Activated naive CD4-positive, alpha-beta T cell treated with anti-CD3 and anti-CD28 coated beads, Interleukin-2, amount 10 ng/mL, durations not matched to agents 7 days and 5 days (primary cell): ENCODE measurements around the gene LRBA.
"Not testable (repeated sequence)": the region's sequence is repeated elsewhere in the genome, so short reads cannot be mapped to it uniquely, and the experiment has no call there.

Source experiments
- CTCF ChIA-PET: fragments of 350-600 bp; sonication (Branson Sonifier 250); formaldehyde crosslinking; loops from one replicate; lab custom pipeline; 2021; ENCODE audit warnings: antibody characterized with exemption; lab: Charles Lee
- DNase-seq: peaks from one replicate; pipeline ENCODE4 v3.0.0-alpha.2; 2020
- H3K27ac Mint-ChIP-seq: one replicate; pipeline ENCODE4 v1.8.0; 2021; ENCODE audit warnings: mild to moderate bottlenecking, moderate library complexity, mixed read lengths
- H3K27me3 Mint-ChIP-seq: one replicate; pipeline ENCODE4 v1.8.0; 2021; ENCODE audit warnings: mild to moderate bottlenecking, mixed read lengths
- H3K36me3 Mint-ChIP-seq: one replicate; pipeline ENCODE4 v1.8.0; 2021; ENCODE audit warnings: mixed read lengths
- H3K4me1 Mint-ChIP-seq: one replicate; pipeline ENCODE4 v1.8.0; 2021; ENCODE audit warnings: mixed read lengths
- H3K4me3 Mint-ChIP-seq: one replicate; pipeline ENCODE4 v1.8.0; 2021; ENCODE audit warnings: mild to moderate bottlenecking, moderate library complexity, mixed read lengths
- H3K9me3 Mint-ChIP-seq: one replicate; pipeline ENCODE4 v1.8.0; 2021; ENCODE audit warnings: mixed read lengths

The LRBA gene

DNA sequence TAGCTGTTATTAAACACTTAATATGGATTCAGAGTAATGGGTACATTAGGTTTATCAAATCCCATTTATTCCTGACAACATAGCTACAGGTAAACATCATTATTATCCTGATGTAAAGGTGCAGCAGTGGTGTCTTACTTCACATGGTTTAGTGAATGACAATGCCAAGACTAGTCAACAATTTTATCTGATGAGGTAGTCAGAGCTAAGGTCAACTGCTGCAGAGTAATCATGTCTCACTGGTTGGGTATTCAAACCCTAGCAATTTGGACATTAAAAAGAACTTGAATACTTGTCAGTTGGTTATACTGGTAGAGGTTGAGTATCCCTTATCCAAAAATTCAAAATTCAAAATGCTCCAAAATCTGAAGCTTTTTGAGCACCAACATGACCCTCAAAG is 315.5 kb downstream of the LRBA start:
- H3K36me3 Mint-ChIP-seq = no peaks in the 10 kb centered on the region
- CTCF ChIA-PET = no interaction called here
- no peak overlapping the region for H3K4me3 Mint-ChIP-seq
- no peaks in the 10 kb centered on the region for H3K4me1 Mint-ChIP-seq
- no peaks in the 10 kb centered on the region for H3K27me3 Mint-ChIP-seq
- DNase-seq = no peak
- no peak overlapping the region for H3K27ac Mint-ChIP-seq
- no peaks in the 10 kb centered on the region for H3K9me3 Mint-ChIP-seq

DNA sequence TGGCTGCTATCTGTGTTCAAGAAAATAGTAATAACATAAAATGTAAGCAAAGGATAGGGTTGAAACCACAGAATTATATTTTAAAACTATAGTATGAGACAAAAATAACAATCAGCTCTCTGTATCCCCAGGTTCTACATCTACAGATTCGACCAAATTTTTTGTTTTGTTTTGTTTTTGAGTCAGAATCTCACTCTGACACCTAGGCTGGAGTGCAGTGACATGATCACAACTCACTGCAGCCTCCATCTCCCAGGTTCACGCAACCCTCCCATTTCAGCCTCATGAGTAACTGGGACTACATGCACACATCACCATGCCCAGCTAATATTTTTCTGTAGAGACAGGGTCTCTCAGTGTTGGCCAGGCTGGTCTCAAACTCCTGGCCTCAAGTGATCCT is 319.9 kb downstream of the LRBA start:
- H3K4me1 Mint-ChIP-seq = no peaks in the 10 kb centered on the region
- no peak overlapping the region for H3K4me3 Mint-ChIP-seq
- no peaks in the 10 kb centered on the region for H3K27me3 Mint-ChIP-seq
- H3K9me3 Mint-ChIP-seq = no peaks in the 10 kb centered on the region
- CTCF ChIA-PET = no interaction called here
- H3K27ac Mint-ChIP-seq = no peak overlapping the region
- no peaks in the 10 kb centered on the region for H3K36me3 Mint-ChIP-seq
- DNase-seq = no peak

DNA sequence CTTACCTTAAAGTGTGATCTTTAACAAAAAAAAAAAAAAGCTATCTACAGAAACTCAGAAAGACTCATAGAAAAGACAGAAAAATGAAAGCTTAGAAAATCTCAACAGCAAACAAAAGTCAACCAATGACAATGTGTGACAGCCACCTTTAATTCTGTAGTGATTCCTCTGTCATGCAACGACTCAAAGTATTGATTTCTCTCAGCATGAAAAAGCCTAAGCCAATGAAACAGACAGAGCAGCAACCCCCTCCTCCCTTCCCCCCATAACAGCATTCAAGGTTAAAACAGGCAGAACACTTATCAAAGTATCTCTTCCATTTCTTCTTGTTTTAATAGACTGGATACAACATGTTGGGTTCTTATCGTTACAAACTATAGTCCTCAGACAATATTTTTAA is 320.6 kb downstream of the LRBA start:
- DNase-seq = no peak
- H3K27me3 Mint-ChIP-seq = no peaks in the 10 kb centered on the region
- H3K36me3 Mint-ChIP-seq = peaks cover 2% of the 10 kb centered on the region
- H3K4me1 Mint-ChIP-seq = no peaks in the 10 kb centered on the region
- H3K9me3 Mint-ChIP-seq = no peaks in the 10 kb centered on the region
- CTCF ChIA-PET = no interaction called here
- H3K4me3 Mint-ChIP-seq = no peak overlapping the region
- H3K27ac Mint-ChIP-seq = no peak overlapping the region

DNA sequence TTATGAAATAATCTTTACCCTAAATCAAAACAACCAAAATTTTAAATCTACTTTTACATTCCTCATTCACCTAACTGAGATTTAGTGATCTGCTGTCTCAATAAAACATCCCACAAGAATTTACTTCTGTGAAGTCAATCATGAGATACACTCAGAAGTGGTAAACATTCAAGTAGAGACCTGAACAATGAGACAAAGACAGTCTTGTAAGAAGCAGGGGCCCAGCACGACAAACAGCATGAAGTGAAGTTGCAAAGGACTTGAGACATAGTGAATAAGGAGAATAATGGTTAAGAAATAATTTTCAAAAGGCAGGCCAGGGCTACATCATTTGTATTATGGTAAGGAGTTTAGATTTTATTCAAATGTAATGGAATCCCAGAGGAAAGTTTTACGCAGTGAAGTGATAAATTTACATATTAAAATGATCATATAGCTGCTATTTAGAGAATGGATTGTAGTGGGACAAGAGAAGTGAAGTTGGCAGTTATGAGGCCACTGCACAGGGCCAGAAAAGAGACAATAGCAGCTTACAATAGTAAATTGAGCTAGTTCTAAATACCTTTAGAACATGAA is 331.2 kb downstream of the LRBA start:
- no peak for DNase-seq
- peaks cover 4% of the 10 kb centered on the region for H3K36me3 Mint-ChIP-seq
- CTCF ChIA-PET = no interaction called here
- no peaks in the 10 kb centered on the region for H3K4me1 Mint-ChIP-seq
- no peak overlapping the region for H3K4me3 Mint-ChIP-seq
- H3K27me3 Mint-ChIP-seq = no peaks in the 10 kb centered on the region
- H3K9me3 Mint-ChIP-seq = no peaks in the 10 kb centered on the region
- no peak overlapping the region for H3K27ac Mint-ChIP-seq

DNA sequence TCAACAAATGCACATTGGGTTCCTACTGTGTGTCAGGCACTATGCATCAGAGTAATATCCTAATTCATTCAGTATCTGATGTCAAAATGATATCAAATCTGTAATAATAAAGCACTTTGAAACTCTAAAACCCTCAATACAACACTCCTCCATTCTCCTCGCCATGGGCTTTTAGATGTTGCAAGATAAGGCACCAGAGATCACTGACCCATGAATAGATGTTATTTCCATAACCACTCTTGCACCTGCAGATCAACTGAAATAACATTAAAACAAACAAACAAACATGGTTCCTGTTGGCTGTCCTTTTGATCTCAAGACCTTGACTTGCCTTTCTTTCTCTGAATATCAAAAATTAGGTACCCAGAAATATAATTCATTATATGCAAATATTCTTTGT is 333.0 kb downstream of the LRBA start:
- Mint-ChIP-seq H3K36me3 (peaks cover 5% of the 10 kb centered on the region), H3K9me3 (no peaks in the 10 kb centered on the region), H3K4me1 (no peaks in the 10 kb centered on the region), H3K27ac (no peak overlapping the region), H3K4me3 (no peak overlapping the region), H3K27me3 (no peaks in the 10 kb centered on the region)
- DNase-seq = no peak
- CTCF ChIA-PET = no interaction called here

DNA sequence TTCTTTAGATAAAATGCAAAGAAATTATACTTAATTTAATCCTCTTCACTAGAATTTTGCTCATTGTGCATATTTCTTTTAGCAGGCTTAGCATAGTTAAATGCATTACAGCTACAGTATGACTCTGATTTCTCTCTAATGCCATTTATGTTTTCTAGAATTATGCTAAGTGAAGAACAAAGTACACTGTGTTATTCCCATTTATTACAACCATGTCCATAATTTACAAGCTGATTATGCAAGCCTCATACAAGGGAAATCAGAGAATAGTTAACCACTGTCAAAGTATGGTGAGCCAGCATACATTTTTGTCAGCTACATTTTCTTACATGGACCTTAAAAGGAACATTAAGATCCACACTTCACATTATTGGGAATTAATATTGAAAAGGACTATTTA is 334.0 kb downstream of the LRBA start:
- H3K27me3 Mint-ChIP-seq = no peaks in the 10 kb centered on the region
- no peaks in the 10 kb centered on the region for H3K9me3 Mint-ChIP-seq
- CTCF ChIA-PET = no interaction called here
- H3K4me1 Mint-ChIP-seq = no peaks in the 10 kb centered on the region
- H3K36me3 Mint-ChIP-seq = peaks cover 5% of the 10 kb centered on the region
- no peak for DNase-seq
- H3K27ac Mint-ChIP-seq = no peak overlapping the region
- no peak overlapping the region for H3K4me3 Mint-ChIP-seq

DNA sequence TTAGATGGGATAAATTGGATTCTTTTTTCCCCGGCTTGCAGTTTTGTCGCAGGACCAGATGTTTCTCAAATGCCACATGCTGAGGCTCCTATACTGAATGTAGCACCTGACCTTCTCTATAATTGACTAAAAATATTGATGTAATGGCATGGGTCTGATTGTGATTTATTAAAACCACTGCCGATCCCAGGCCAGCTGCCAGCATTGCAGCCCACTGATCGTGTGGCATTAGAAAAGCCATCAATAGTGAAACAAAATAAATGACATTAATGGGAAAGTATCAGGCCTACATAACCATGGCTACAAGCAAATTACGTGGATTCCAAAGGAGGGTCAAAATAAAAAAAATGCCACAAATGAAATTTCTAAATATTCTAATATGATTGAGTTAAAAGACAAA is 334.4 kb downstream of the LRBA start:
- DNase-seq = no peak
- H3K4me3 Mint-ChIP-seq = no peak overlapping the region
- H3K4me1 Mint-ChIP-seq = no peaks in the 10 kb centered on the region
- H3K36me3 Mint-ChIP-seq = peaks cover 5% of the 10 kb centered on the region
- CTCF ChIA-PET = no interaction called here
- H3K27me3 Mint-ChIP-seq = no peaks in the 10 kb centered on the region
- no peaks in the 10 kb centered on the region for H3K9me3 Mint-ChIP-seq
- no peak overlapping the region for H3K27ac Mint-ChIP-seq

DNA sequence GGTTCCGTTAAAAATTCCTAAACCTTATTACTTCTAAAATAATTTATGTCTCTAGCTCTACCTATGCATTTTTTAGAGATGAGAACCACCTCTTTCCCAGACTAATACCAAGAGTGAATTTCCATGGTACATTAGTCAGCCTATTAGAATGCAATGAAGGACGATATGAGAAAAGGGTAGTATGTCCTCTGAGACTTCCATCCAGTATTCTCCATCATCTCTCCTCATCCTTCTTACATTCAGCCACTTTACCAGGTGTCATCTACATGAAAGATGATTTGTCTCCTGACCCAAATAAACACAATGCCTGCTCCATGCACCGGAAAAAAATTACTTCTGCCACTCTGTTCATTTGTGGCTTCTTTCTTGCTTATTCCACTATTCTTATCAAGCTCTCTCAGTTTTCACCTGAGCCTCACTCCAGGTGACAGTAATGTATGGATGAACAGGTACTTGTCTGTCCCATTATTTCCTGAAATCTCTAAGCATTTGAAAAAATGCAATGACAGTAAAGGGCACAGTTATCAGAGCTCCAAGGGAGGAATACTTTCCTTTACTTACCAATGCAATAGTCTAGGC is 335.2 kb downstream of the LRBA start:
- Mint-ChIP-seq H3K27me3 (no peaks in the 10 kb centered on the region), H3K4me1 (no peaks in the 10 kb centered on the region), H3K4me3 (no peak overlapping the region), H3K36me3 (peaks cover 5% of the 10 kb centered on the region), H3K9me3 (no peaks in the 10 kb centered on the region), H3K27ac (no peak overlapping the region)
- CTCF ChIA-PET = no interaction called here
- DNase-seq = no peak

DNA sequence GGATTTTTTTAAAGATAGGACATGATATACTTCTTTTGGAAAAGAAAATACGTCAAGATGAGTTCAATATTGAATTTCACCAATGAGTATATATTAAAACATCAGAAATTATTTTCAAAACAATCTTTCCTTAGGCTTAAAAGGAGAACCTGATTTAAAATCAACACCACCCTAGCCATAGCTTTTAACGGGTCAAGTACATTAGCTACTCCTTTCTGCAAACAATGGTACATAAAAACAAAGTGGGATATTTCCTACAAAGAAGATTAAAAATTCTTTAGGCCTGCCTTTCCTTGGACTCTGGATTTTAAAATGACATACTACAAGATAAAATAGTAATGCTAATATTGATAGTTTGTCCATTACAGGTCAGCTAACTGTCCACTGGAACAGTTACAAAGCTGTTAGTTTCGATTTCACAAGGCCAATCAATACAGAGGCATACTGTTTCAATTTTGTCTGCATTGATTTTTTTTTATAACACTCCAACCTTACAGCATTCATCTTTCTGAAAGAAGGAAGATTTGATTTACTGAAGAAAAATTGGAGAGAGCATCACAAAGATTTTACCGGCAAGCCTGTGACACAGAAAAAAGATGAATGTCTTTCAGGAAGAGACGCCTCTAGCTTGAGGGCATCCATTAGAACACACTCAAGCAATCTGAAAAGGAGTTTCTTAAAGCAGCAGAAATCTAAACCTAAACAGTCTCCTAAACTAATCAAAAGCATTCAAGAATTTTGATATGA is 335.9 kb downstream of the LRBA start:
- CTCF ChIA-PET = no interaction called here
- peaks cover 5% of the 10 kb centered on the region for H3K36me3 Mint-ChIP-seq

DNA sequence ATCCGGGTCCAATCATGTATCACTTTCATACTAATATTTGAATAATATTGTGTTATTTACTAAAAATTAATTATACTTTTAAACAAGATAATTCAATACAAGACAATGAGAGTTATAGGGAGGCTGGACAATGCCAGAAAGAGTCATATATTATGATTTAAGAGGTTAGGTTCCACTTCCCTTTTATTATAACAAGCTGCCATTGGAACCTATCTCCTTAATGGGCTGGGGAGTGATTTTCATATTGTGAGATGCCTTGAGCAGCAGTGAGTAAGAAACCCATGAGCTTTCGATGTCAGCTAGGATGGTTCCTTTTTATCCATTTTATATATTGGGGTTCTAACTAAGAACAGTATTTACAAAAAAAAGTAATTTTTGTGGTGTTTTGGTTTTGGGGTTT is 341.3 kb downstream of the LRBA start:
- CTCF ChIA-PET = no interaction called here
- Mint-ChIP-seq H3K27ac (no peak overlapping the region), H3K4me3 (no peak overlapping the region), H3K9me3 (no peaks in the 10 kb centered on the region), H3K27me3 (no peaks in the 10 kb centered on the region), H3K36me3 (peaks cover 2% of the 10 kb centered on the region), H3K4me1 (no peaks in the 10 kb centered on the region)
- no peak for DNase-seq

More for the DNA sequence above, 335.9 kb downstream of the LRBA start:
- no peaks in the 10 kb centered on the region for H3K9me3 Mint-ChIP-seq
- H3K4me3 Mint-ChIP-seq = no peak overlapping the region
- no peak overlapping the region for H3K27ac Mint-ChIP-seq
- DNase-seq = no peak
- H3K27me3 Mint-ChIP-seq = no peaks in the 10 kb centered on the region
- no peaks in the 10 kb centered on the region for H3K4me1 Mint-ChIP-seq

DNA sequence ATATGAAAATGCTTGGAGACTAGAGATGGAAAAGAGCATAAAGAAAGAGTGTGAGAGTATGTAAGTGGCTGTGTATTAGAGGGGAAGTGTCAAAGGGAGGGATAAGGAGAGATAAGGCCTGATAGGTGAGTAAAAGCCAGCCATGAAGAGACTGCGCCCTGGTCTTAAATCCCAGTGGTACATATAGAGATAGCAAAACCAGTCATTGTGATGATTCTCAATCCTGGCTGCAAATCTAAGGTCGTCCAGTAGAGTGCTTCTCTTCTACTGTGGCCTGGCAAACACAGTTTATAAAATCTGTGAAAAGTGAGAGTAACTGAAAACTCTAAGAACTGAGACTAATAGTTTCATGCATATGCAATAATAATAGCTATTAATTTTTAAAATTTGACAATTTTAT is 346.3 kb downstream of the LRBA start:
- peaks cover 2% of the 10 kb centered on the region for H3K9me3 Mint-ChIP-seq
- no peak overlapping the region for H3K4me3 Mint-ChIP-seq
- H3K27ac Mint-ChIP-seq = no peak overlapping the region
- DNase-seq = no peak
- no peaks in the 10 kb centered on the region for H3K4me1 Mint-ChIP-seq
- CTCF ChIA-PET = interaction anchor here (0.7 kb wide), 1 partner anchor 79 kb away, joined by 3 read pairs; no protein-coding TSS in a partner anchor
- H3K36me3 Mint-ChIP-seq = peaks cover 7% of the 10 kb centered on the region
- H3K27me3 Mint-ChIP-seq = no peaks in the 10 kb centered on the region

DNA sequence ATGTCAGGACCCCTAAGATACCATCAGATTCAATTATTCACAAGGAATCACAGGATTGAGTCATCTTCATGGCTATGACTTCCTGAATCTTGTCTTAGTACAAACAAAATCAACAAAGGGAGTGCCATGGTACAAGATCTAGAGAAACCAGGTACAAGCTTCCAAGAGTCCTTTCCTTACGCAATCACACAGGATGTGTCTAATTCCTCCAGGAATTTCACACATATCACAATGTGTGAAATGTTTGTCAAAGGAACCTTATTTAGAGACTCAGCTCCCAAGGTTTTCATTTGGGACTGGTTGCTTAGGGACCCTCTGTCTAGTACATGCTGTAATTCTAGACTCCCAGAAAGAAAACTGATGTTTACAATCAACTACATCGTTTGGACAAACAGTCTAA is 350.1 kb downstream of the LRBA start:
- no peak overlapping the region for H3K4me3 Mint-ChIP-seq
- H3K4me1 Mint-ChIP-seq = no peaks in the 10 kb centered on the region
- CTCF ChIA-PET = no interaction called here
- H3K9me3 Mint-ChIP-seq = peaks cover 2% of the 10 kb centered on the region
- peaks cover 7% of the 10 kb centered on the region for H3K36me3 Mint-ChIP-seq
- no peak overlapping the region for H3K27ac Mint-ChIP-seq
- DNase-seq = no peak
- H3K27me3 Mint-ChIP-seq = no peaks in the 10 kb centered on the region

DNA sequence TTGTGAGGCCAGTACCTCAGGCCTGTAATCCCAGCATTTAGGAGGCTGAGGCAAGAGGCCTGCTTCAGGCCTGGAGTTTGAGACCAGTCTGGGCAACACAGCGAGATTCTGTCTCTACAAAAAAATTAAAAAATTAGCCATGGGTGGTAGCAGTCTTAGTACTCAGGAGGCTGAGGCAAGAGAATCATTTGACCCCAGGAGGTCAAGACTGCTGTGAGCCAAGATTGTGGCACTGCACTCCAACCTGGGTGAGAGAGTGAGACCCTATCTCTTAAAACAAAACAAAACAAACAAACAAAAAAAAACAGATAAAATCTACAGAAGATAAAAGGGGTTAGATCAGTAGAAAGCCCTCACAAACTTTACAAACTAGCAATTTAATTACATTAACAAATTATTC is 352.4 kb downstream of the LRBA start:
- CTCF ChIA-PET = no interaction called here
- no peak for DNase-seq
- H3K4me1 Mint-ChIP-seq = no peaks in the 10 kb centered on the region
- H3K4me3 Mint-ChIP-seq = no peak overlapping the region
- peaks cover 4% of the 10 kb centered on the region for H3K36me3 Mint-ChIP-seq
- H3K27me3 Mint-ChIP-seq = no peaks in the 10 kb centered on the region
- H3K27ac Mint-ChIP-seq = peak overlapping the region; percentile 53
- H3K9me3 Mint-ChIP-seq = peaks cover 2% of the 10 kb centered on the region

DNA sequence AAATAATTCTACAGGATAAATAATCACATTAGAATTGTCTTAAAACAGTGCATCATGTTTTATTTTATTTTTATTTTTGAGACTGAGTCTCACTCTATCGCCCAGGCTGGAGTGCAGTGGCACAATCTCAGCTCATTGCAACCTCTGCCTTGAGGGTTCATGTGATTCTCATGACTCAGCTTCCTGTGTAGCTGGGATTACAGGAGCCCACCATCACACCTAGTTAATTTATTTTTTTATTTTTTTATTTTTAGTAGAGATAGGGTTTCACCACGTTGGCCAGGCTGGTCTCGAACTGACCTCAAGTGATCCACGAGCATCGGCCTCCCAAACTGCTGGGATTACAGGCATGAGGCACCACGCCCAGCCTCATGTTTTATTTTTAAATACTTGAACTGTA is 353.5 kb downstream of the LRBA start:
- H3K9me3 Mint-ChIP-seq, H3K4me3 Mint-ChIP-seq, CTCF ChIA-PET, H3K27me3 Mint-ChIP-seq, H3K4me1 Mint-ChIP-seq, H3K36me3 Mint-ChIP-seq, DNase-seq, H3K27ac Mint-ChIP-seq: not testable (repeated sequence)

DNA sequence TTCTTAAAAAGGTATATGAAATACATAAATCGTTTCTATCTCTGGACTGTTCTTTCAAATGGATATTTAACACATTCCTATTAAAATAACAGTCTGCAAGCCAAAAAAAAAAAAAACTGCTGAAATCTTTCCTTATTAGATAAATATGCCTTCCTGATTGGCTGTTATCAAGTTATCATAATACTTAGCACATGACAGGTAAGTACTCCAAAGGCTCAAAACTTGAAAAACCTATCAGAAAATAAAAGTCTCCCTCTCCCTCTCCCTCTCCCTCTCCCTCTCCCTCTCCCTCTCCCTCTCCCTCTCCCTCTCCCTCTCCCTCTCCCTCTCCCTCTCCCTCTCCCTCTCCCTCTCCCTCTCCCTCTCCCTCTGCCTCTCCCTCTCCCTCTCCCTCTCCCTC is 356.8 kb downstream of the LRBA start:
- H3K27me3 Mint-ChIP-seq, H3K4me1 Mint-ChIP-seq, H3K36me3 Mint-ChIP-seq, H3K9me3 Mint-ChIP-seq, CTCF ChIA-PET, H3K4me3 Mint-ChIP-seq, H3K27ac Mint-ChIP-seq, DNase-seq: not testable (repeated sequence)
